ENCODE measurements around the gene SAMMSON. TPM values are rescaled to one million over a fixed set of nuclear protein-coding genes. Genes with fewer than 3 reads are reported as not detected.

Gene SAMMSON
- polyA plus RNA-seq, 3 donors = not detected

GRCh38 chr3:69994919-69995318, 4.6 kb upstream of the SAMMSON start:
- no peaks in the 10 kb centered on the region for H3K27me3 ChIP-seq (ENCODE audit: control insufficient read depth in 2 of 2, insufficient read depth in 2 of 2, low read length in 2 of 2)
- H3K27ac ChIP-seq (ENCODE audit: low read depth in 1 of 2, low read length in 2 of 2) = peak overlapping the region in 1 of 2 donors; percentile 52
- DNase-seq = peak in 2 of 3 donors; percentile 47 to 50
- H3K4me2 ChIP-seq (replicated peaks; ENCODE audit: extremely low read depth, low read length, poor library complexity, severe bottlenecking) = peak overlapping the region; percentile 49
- H3K79me2 ChIP-seq (ENCODE audit: insufficient read depth, low read length) = no peaks in the 10 kb centered on the region
- TF ChIP-seq, protein P1, sequence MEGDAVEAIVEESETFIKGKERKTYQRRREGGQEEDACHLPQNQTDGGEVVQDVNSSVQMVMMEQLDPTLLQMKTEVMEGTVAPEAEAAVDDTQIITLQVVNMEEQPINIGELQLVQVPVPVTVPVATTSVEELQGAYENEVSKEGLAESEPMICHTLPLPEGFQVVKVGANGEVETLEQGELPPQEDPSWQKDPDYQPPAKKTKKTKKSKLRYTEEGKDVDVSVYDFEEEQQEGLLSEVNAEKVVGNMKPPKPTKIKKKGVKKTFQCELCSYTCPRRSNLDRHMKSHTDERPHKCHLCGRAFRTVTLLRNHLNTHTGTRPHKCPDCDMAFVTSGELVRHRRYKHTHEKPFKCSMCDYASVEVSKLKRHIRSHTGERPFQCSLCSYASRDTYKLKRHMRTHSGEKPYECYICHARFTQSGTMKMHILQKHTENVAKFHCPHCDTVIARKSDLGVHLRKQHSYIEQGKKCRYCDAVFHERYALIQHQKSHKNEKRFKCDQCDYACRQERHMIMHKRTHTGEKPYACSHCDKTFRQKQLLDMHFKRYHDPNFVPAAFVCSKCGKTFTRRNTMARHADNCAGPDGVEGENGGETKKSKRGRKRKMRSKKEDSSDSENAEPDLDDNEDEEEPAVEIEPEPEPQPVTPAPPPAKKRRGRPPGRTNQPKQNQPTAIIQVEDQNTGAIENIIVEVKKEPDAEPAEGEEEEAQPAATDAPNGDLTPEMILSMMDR (IDR thresholded peaks at IDR 0.05) = no peak
- H3K27ac Mint-ChIP-seq = peak overlapping the region; percentile 24 to 81 (median 61)
- H3K9me3 Mint-ChIP-seq = peaks cover 0 to 7% (median 0%) of the 10 kb centered on the region in 7 donors
- intact Hi-C loops (cut with micrococcal nuclease) = no loop called here
- peaks cover 0 to 2% (median 0%) of the 10 kb centered on the region in 3 donors for H3K27me3 Mint-ChIP-seq (ENCODE audit: low read depth in 3 of 3)
- H4K20me1 ChIP-seq (ENCODE audit: insufficient read depth, low read length) = no peaks in the 10 kb centered on the region
- WGBS (ENCODE audit: insufficient coverage) = 0% methylated on average over 2 of the region's 3 CpGs
- peak overlapping the region in 1 of 3 experiments; percentile 43 for H3K4me3 ChIP-seq (replicated peaks in 1 of 3; ENCODE audit: low read depth in 2 of 3, low read length in 3 of 3)
- H3K36me3 Mint-ChIP-seq = no peaks in the 10 kb centered on the region
- peaks cover 18% of the 10 kb centered on the region for H3K4me1 Mint-ChIP-seq
- peak overlapping the region; percentile 62 to 80 for H3K4me3 Mint-ChIP-seq
- peaks cover 0 to 5% of the 10 kb centered on the region in 2 donors for H3K9me3 ChIP-seq (replicated peaks in 1 of 2; ENCODE audit: control insufficient read depth in 1 of 2, insufficient read depth in 1 of 2, low read length in 2 of 2)
- no peak overlapping the region for H3K9ac ChIP-seq (ENCODE audit: insufficient read depth, low read length, poor library complexity, severe bottlenecking)
- H2AFZ ChIP-seq (ENCODE audit: insufficient read depth, low read depth, low read length, poor library complexity, severe bottlenecking) = peak overlapping the region; percentile 33
- no peaks in the 10 kb centered on the region for H3K36me3 ChIP-seq (replicated peaks in 1 of 2; ENCODE audit: control insufficient read depth in 1 of 2, insufficient read depth in 2 of 2, low read length in 2 of 2)
- H3K4me1 ChIP-seq (ENCODE audit: control insufficient read depth in 1 of 2, insufficient read depth in 2 of 2, low read length in 2 of 2) = peaks cover 16 to 17% of the 10 kb centered on the region in 2 donors

DNA sequence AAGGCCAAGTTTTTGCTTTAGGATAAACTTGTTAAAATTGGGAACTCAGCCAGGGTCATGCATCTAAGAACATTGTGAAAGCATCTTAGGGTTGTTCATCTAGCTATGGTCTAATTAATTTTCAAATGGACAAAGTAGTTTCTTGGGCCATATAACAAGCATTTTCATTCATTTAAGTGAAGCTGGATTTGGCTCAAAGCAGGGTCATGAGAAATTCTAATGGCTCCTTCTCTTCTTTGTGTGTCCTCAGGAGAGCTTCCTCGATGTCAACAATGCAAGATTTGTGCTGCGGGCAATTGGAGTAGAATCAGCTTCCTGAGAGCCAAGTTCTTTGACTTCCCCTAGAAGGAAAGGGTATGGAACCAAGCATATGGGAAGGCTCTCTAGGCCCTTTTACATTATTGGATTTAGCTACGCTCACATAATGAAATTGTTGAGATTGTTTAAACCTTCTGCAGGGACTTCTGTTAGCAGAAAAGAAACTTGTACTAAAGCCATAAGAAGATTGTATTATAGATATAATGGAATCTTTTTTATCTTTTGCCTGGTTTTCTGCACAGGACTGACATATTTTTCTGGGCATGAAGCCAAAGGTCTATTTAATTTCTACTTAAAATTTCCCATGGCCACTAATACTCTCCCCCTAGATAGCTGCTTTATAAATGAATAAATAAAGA, 1.8 kb upstream of the SAMMSON start:
- H3K4me1 ChIP-seq (ENCODE audit: control insufficient read depth in 1 of 2, insufficient read depth in 2 of 2, low read length in 2 of 2) = peaks cover 16 to 17% of the 10 kb centered on the region in 2 donors
- H3K27ac ChIP-seq (ENCODE audit: low read depth in 1 of 2, low read length in 2 of 2) = no peak overlapping the region
- Mint-ChIP-seq H3K27ac (peak overlapping the region in 2 of 7 donors; percentile 15 to 23), H3K36me3 (no peaks in the 10 kb centered on the region), H3K4me1 (peaks cover 18% of the 10 kb centered on the region), H3K4me3 (no peak overlapping the region), H3K9me3 (peaks cover 0 to 8% (median 3%) of the 10 kb centered on the region in 7 donors), H3K27me3 (ENCODE audit: low read depth in 3 of 3) (peaks cover 0 to 2% (median 0%) of the 10 kb centered on the region in 3 donors)
- no peaks in the 10 kb centered on the region for H3K79me2 ChIP-seq (ENCODE audit: insufficient read depth, low read length)
- intact Hi-C loops (cut with micrococcal nuclease) = no loop called here
- no peaks in the 10 kb centered on the region for H3K27me3 ChIP-seq (ENCODE audit: control insufficient read depth in 2 of 2, insufficient read depth in 2 of 2, low read length in 2 of 2)
- WGBS (ENCODE audit: insufficient coverage) = no CpG with 5 or more reads among the region's 3 CpGs
- H3K4me2 ChIP-seq (replicated peaks; ENCODE audit: extremely low read depth, low read length, poor library complexity, severe bottlenecking) = no peak overlapping the region
- no peak overlapping the region for H2AFZ ChIP-seq (ENCODE audit: insufficient read depth, low read depth, low read length, poor library complexity, severe bottlenecking)
- no peaks in the 10 kb centered on the region for H4K20me1 ChIP-seq (ENCODE audit: insufficient read depth, low read length)
- no peak overlapping the region for H3K4me3 ChIP-seq (replicated peaks in 1 of 3; ENCODE audit: low read depth in 2 of 3, low read length in 3 of 3)
- no peak for DNase-seq
- TF ChIP-seq, protein P1 (IDR thresholded peaks at IDR 0.05) = no peak
- no peaks in the 10 kb centered on the region for H3K36me3 ChIP-seq (replicated peaks in 1 of 2; ENCODE audit: control insufficient read depth in 1 of 2, insufficient read depth in 2 of 2, low read length in 2 of 2)
- peaks cover 0 to 5% of the 10 kb centered on the region in 2 donors for H3K9me3 ChIP-seq (replicated peaks in 1 of 2; ENCODE audit: control insufficient read depth in 1 of 2, insufficient read depth in 1 of 2, low read length in 2 of 2)
- no peak overlapping the region for H3K9ac ChIP-seq (ENCODE audit: insufficient read depth, low read length, poor library complexity, severe bottlenecking)
